ENCODE measurements around the gene ISG20L2.

Gene ISG20L2

GRCh38 chr1:156752843-156753482 lies 24.4 kb upstream of the ISG20L2 start:
- no peak for DNase-seq

GRCh38 chr1:156751757-156752481 lies 23.4 kb upstream of the ISG20L2 start:
- DNase-seq, result peak; percentile 88

- DNase-seq, result no peak
Observed at GRCh38 chr1:156751451-156751756, 22.8 kb upstream of the ISG20L2 start, which contains the start of gene HDGF. HDGF (minus strand) TSS chr1:156751675; CDS start chr1:156751429, 246 bp downstream.

DNA sequence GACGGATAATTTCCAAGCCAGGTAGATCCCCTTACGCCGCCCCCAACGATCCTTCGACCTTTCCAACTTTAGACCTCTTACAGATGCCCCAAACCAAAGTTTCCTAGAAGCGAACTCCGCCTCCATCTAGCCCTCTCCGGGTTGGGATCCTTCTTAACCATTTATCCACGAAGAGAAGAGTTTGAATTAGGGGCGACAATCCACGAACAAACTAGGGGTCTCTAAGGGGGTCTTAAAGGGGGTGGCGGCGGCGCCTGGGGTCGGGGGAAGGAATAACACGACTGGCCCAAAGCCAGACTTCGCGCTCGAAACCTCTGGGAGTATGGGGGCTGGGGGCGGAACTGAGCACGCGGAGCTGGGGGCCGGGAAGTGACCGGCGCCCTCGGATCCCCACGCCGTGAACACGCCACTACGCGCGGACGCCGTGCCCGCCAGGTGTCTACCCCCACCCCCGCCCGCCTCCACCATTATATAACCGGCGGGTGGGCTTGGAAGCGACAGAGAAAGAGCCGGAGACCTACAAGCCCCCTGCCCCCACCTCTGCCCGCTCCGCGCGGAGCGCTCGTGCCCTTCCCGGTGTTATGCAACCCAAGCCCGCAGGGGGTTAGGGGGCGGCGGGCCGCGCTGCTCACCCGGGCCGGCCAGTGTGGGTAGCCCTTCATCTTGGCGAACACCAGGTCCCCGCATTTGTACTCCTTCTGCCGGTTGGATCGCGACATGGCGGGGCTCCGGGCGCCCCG lies 22.3 kb upstream of the ISG20L2 start:
- DNase-seq, result no peak

GRCh38 chr1:156750191-156750672 lies 21.7 kb upstream of the ISG20L2 start:
- DNase-seq, result no peak

DNA sequence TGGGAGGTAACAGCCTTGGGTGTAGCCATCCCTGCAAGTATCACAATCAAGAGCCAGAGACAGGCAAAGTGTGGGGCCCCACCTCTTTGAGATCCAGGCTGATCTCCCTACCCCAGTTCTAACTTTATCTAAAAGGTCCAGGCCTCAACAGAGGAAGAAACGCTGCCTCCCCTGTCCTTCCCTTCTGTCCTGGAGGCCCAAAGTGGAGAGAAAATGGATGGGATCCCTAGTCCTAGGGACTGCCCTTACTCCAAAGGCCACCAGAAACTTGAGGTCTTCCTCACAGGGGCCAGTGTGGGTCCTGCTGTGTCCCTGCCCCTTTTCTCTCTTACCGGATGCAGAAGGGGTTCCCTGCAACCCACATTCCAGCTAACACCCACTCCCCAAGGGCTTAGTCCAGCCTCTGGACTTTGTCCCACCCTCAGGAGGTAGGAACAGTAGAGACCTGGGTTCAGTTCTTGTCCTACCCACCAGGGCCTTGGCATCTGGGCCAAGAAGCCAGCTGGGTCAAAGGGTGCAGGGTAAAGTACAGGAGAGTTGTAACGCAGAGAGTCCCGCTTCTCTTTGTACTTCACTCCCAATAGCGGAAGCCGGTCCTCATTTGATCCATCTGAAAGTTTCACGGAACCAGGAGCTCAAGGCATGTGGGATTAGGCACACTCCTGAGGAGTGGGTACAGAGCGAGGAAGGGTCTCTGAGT lies 21.0 kb upstream of the ISG20L2 start:
- DNase-seq, result no peak

GRCh38 chr1:156748670-156749418 lies 20.3 kb upstream of the ISG20L2 start:
- no peak for DNase-seq

- no peak for DNase-seq
Observed at GRCh38 chr1:156747742-156748669, 19.4 kb upstream of the ISG20L2 start.

GRCh38 chr1:156746728-156747631 lies 18.4 kb upstream of the ISG20L2 start:
- peak; percentile 92 for DNase-seq

- no peak for DNase-seq
Observed at GRCh38 chr1:156746406-156746727, 17.8 kb upstream of the ISG20L2 start.

DNA sequence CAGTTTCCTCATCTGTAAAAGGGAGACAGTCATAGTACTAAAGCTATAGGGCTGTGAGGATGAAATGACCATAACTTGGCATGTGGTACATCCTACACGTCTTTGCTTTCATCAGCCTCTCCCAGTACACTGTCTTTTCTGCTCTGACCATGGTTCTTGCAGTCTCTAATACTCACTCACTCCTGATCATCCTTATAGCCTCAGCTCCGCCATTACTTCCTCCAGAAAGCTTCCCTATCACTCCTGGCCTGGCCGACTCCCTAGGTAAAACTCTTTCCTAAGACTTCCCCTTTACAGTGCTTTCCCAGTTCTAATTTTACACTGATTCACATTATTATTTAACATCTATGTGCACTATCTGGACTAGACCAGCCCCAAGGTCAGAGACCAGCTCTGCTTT lies 17.3 kb upstream of the ISG20L2 start:
- DNase-seq, result no peak

DNA sequence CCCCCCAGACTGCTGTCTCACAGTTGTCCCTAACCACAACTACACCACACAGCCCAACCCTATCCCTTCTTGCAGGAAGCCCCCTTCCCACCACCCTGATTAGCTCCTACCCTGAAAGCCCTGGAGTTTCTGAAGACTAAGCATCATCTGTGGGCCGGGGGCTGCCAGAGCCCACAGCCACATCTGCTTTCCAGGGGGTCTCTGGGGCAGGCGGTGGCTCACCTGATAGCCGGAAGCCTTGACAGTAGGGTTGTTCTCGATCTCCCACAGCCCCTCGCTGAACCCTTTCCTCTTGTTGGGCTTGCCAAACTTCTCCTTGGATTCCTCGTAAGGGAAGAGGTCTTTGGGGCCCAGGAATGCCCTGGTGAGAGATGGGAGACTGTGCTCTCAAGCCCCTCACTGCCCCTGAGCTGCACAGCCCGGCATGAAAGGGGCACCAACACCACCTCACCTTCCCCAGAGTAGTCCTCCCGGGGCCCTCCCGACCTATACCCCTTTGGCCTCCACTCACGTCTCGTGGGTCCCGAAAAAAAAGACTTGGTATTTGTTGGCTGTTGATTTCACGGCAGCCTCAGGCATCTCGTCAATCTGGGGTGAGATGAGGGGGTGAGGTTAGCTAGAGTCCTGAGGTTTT lies 16.3 kb upstream of the ISG20L2 start:
- no peak for DNase-seq

- DNase-seq, result no peak
Observed at GRCh38 chr1:156744344-156744743, 15.8 kb upstream of the ISG20L2 start.

DNA sequence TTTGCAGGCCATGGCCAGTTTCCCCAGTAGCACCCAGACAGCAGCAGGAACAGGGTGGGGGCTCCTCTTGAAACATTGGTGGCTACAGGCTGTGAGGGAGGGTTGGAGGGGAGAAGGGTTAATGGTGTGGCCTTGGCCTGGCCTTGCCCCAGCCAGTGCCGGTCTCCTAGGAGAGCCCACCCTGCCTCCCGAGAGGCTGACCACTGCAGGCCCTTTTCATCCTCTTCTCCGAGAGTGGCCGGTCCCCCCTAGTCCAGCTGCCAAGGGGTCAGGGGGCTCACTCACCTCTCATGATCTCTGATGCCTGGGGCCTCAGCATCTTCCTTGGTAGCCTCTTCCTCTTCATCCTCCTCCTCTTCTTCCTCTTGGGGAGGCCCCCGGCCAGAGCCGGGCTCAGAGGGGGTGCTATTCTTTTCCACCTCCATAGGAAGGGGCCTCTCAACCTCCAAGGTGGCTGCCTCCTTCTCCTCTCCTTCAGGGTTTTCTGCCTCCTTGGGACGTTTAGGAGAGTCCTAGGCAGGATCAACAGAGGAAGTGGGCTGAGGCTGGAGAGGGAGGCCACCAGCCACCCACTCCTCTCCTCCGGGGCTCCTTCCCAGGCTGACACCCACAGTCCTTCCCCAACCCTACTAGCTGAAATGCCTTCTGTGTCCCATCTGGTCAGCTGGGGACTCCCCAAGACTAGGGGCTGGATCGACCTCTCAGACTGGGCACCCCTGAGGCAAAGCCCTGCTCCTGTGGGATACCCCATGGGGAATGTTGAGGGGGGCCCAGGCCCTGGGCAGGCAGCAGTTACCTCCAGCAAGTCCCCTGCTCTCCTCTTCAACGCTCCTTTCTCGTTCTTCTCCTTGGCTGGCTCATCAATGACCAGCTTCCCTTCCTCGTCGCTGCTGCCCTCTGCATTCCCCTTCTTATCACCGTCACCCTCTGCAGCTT lies 15.1 kb upstream of the ISG20L2 start:
- DNase-seq, result no peak

DNA sequence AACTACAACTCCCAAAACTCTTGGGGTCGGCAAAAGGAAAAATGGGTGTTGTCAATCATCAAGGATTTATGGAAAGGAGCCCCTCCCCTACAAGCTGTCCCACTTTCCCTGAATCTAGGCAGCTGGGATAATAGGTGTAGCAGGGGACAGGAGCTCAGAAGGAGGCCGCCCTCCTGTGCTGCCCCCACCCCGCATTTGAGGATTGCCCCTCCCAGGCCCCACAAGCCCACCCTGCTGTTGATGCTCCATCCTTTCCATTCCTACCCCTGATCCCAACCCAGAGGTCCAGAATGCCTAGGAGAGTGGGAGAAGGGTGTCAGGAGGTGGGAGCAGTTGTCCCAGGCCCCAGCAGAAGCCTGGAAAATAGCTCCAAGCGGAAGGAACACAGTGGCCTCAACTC lies 14.2 kb upstream of the ISG20L2 start:
- no peak for DNase-seq

GRCh38 chr1:156742017-156742416 lies 13.5 kb upstream of the ISG20L2 start:
- DNase-seq, result no peak

GRCh38 chr1:156741481-156741983 lies 13.0 kb upstream of the ISG20L2 start:
- DNase-seq, result no peak

GRCh38 chr1:156740741-156741480 lies 12.3 kb upstream of the ISG20L2 start, which contains the start of gene MRPL24:
MRPL24 (minus strand) TSS chr1:156741088; CDS start chr1:156738704, 2,384 bp downstream.
- peak; percentile 96 for DNase-seq

Data from T1000 (cell line).